Esophagus squamous epithelium (tissue), 5 donors: ENCODE results near the gene ZNF107. TPM values are rescaled to one million over a fixed set of nuclear protein-coding genes. Genes with fewer than 3 reads are reported as not detected.
"Not testable (repeated sequence)": the region's sequence is repeated elsewhere in the genome, so short reads cannot be mapped to it uniquely, and the experiment has no call there.

ENCODE experiments used
- DNase-seq: peaks from one replicate; lab custom pipeline; 2025; lab: John Stamatoyannopoulos, UW
- H3K27ac ChIP-seq, 4 donors: fragments of 200-600 bp; sonication (generic); one replicate each; pipeline ENCODE4 v1.5.1; 2016 to 2019; ENCODE audit warnings: mild to moderate bottlenecking in 1 of 4
- H3K27me3 ChIP-seq, 4 donors: fragments of 200-600 bp; sonication (generic); 1 replicate in 3 of 4; 2 replicates in 1 of 4; pipeline versions ENCODE4 v1.5.1 to v1.6.0; 2017 to 2021; ENCODE audit warnings: antibody characterized with exemption in 1 of 4
- H3K36me3 ChIP-seq, 3 donors: fragments of 200-600 bp; sonication (generic); one replicate each; pipeline ENCODE4 v1.5.1; 2016 to 2019
- H3K4me1 ChIP-seq, 3 donors: fragments of 200-600 bp; sonication (generic); one replicate each; pipeline ENCODE4 v1.5.1; 2017 to 2019
- H3K4me3 ChIP-seq, 4 donors: fragments of 200-600 bp; sonication (generic); 1 replicate in 3 of 4; 2 replicates in 1 of 4; pipeline ENCODE4 v1.5.1; 2016 to 2019; ENCODE audit warnings: mild to moderate bottlenecking in 2 of 4, moderate library complexity in 1 of 4
- H3K9me3 ChIP-seq, 3 donors: fragments of 200-600 bp; sonication (generic); one replicate each; pipeline ENCODE4 v1.5.1; 2016 to 2019
- POLR2A ChIP-seq, 4 donors: fragments of 450-650 bp; IDR thresholded peaks; one replicate each; pipeline ENCODE4 v1.6.1; 2017; ENCODE audit warnings: antibody characterized with exemption in 4 of 4, mild to moderate bottlenecking in 4 of 4, moderate library complexity in 3 of 4
- WGBS, 2 donors: methylation state at CpG; one replicate each; pipeline ENCODE4 v1.1.5; 2018; 5-methylcytosine and 5-hydroxymethylcytosine counted together
- intact Hi-C: fragments of 100-400 bp; cut with DNase I; formaldehyde crosslinking; loops from one replicate; pipeline ENCODE4 v1.15.0; 2022
- total RNA-seq, 4 donors: library from RNA; depleted of rRNA; stranded (reverse); fragments of >200 nt; gene quantifications; one replicate each; pipeline ENCODE4 v1.1.0, GENCODE V29; 2016
- TF ChIP-seq, protein P1 (sequence below), 6 experiments: fragments of 450-650 bp in 4 of 6; fragments of 200-600 bp in 2 of 6; sonication (generic) in 2 of 6; IDR thresholded peaks; one replicate each; pipeline ENCODE4 v1.5.1; 2016 to 2019; ENCODE audit warnings: antibody characterized with exemption in 6 of 6, mild to moderate bottlenecking in 4 of 6, moderate library complexity in 4 of 6
- donor health status: DM: yes; HTN: yes; CAD: no.

The ZNF107 gene
- total RNA-seq, 4 donors from 2014 or later: 3.3 to 6.5 (median 4.6) TPM

GRCh38 chr7:64653721-64654401, 12.1 kb upstream of the ZNF107 start:
- Histone ChIP-seq H3K4me1 (no peaks in the 10 kb centered on the region), H3K27me3 (no peaks in the 10 kb centered on the region), H3K4me3 (no peak overlapping the region), H3K36me3 (no peaks in the 10 kb centered on the region), H3K9me3 (no peaks in the 10 kb centered on the region), H3K27ac (no peak overlapping the region)
- WGBS, 2 donors: 78 to 84% methylated on average over 8 to 11 of the region's 11 CpGs
- intact Hi-C loops: no loop called here
- no peak for DNase-seq
- TF ChIP-seq, protein P1, sequence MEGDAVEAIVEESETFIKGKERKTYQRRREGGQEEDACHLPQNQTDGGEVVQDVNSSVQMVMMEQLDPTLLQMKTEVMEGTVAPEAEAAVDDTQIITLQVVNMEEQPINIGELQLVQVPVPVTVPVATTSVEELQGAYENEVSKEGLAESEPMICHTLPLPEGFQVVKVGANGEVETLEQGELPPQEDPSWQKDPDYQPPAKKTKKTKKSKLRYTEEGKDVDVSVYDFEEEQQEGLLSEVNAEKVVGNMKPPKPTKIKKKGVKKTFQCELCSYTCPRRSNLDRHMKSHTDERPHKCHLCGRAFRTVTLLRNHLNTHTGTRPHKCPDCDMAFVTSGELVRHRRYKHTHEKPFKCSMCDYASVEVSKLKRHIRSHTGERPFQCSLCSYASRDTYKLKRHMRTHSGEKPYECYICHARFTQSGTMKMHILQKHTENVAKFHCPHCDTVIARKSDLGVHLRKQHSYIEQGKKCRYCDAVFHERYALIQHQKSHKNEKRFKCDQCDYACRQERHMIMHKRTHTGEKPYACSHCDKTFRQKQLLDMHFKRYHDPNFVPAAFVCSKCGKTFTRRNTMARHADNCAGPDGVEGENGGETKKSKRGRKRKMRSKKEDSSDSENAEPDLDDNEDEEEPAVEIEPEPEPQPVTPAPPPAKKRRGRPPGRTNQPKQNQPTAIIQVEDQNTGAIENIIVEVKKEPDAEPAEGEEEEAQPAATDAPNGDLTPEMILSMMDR (IDR thresholded peaks at IDR 0.05): no peak
- TF ChIP-seq POLR2A (IDR thresholded peaks at IDR 0.05): no peak

GRCh38 chr7:64654796-64655548, 11.0 kb upstream of the ZNF107 start:
- 74 to 81% methylated on average over 5 of the region's 5 CpGs for WGBS, 2 donors
- Histone ChIP-seq H3K9me3 (no peaks in the 10 kb centered on the region), H3K4me3 (no peak overlapping the region), H3K27me3 (no peaks in the 10 kb centered on the region), H3K27ac (no peak overlapping the region), H3K36me3 (no peaks in the 10 kb centered on the region), H3K4me1 (no peaks in the 10 kb centered on the region)
- DNase-seq: no peak
- no peak for TF ChIP-seq POLR2A (IDR thresholded peaks at IDR 0.05)
- TF ChIP-seq, protein P1 (IDR thresholded peaks at IDR 0.05): no peak
- intact Hi-C loops: no loop called here

DNA sequence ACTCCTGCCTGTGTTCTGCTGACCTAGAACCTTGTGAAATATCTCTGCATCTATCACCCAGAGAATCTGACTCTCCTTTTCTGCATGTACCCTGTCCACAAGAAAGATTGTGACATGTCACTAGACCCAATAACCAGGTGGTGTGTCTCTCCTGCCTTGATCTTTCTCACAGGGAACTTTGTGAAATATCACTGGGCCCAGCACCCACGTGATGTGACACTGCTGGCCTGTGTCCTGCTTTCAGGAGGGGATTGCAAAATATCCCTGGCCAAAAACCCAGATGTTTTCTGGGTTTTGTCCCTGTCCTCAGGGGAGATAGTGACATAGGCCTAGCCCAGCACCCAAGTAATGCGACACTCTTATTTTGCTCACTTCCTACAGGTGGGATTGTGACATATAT, 10.1 kb upstream of the ZNF107 start:
- Histone ChIP-seq H3K36me3 (no peaks in the 10 kb centered on the region), H3K27ac (no peak overlapping the region), H3K4me3 (no peak overlapping the region), H3K9me3 (no peaks in the 10 kb centered on the region), H3K27me3 (no peaks in the 10 kb centered on the region), H3K4me1 (no peaks in the 10 kb centered on the region)
- intact Hi-C loops: no loop called here
- WGBS, 2 donors: 53 to 70% methylated on average over 2 of the region's 2 CpGs
- DNase-seq: no peak
- TF ChIP-seq, protein P1 (IDR thresholded peaks at IDR 0.05): no peak
- no peak for TF ChIP-seq POLR2A (IDR thresholded peaks at IDR 0.05)

DNA sequence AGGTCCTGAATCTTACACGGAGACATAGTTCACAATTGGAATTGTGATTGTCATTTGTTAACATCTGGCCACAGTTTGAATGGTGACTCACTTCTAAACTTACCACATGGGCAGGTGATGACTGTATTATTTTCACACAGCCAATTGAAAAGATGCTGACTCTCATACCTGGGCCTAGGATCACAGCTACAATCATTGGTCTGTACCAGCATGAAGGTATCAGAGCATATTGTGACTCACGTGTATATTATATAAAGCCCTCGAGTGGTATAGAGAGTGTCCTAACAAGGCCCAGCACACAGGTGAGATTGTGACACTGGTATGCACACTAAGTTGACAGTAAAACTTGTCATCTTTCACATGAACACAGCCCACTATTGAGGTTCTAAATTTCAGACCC, 9.4 kb upstream of the ZNF107 start:
- WGBS, 2 donors: 71 to 79% methylated on average over 3 of the region's 3 CpGs
- no peak for DNase-seq
- H3K27me3 ChIP-seq: no peaks in the 10 kb centered on the region
- H3K36me3 ChIP-seq: no peaks in the 10 kb centered on the region
- no peaks in the 10 kb centered on the region for H3K4me1 ChIP-seq
- no peak overlapping the region for H3K27ac ChIP-seq
- intact Hi-C loops: no loop called here
- H3K9me3 ChIP-seq: no peaks in the 10 kb centered on the region
- no peak for TF ChIP-seq POLR2A (IDR thresholded peaks at IDR 0.05)
- TF ChIP-seq, protein P1 (IDR thresholded peaks at IDR 0.05): no peak
- H3K4me3 ChIP-seq: no peak overlapping the region

DNA sequence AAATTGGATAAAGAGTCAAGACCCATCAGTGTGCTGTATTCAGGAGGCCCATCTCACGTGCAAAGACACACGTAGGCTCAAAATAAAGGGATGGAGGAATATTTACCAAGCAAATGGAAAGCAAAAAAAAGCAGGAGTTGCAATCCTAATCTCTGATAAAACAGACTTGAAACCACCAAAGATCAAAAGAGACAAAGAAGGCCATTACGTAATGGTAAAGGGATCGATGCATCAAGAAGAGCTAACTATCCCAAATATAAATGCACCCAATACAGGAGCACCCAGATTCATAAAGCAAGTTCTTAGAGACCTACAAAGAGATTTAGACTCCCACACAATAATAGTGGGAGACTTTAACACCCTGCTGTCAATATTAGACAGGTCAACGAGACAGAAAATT, 3.8 kb upstream of the ZNF107 start:
- intact Hi-C loops, DNase-seq, H3K36me3 ChIP-seq, H3K27me3 ChIP-seq, H3K4me3 ChIP-seq, H3K27ac ChIP-seq, H3K9me3 ChIP-seq: not testable (repeated sequence)
- 90 to 91% methylated on average over 5 of the region's 5 CpGs for WGBS, 2 donors
- peaks cover 0 to 16% (median 0%) of the 10 kb centered on the region in 3 donors for H3K4me1 ChIP-seq
